GM23248 (cell line): ENCODE data around the gene PRR3. TPM values are rescaled to one million over a fixed set of nuclear protein-coding genes. Genes with fewer than 3 reads are reported as not detected.

Experiments used
- DNase-seq: peaks from one replicate; pipeline ENCODE4 v3.0.0-alpha.2; 2015
- H2AFZ ChIP-seq: fragments of 200-600 bp; sonication (generic); 2 replicates; pipeline ENCODE4 v1.6.1; 2016; ENCODE audit warnings: antibody characterized with exemption
- H3F3A ChIP-seq: fragments of 200-600 bp; sonication (generic); 2 replicates; pipeline ENCODE4 v1.6.1; 2016; ENCODE audit warnings: mild to moderate bottlenecking, antibody characterized with exemption, mixed run types; ENCODE audit not compliant: insufficient read depth
- H3K27ac ChIP-seq: fragments of 200-600 bp; sonication (generic); 2 replicates; pipeline ENCODE4 v1.5.1; 2016; ENCODE audit warnings: mild to moderate bottlenecking
- H3K27me3 ChIP-seq: fragments of 200-600 bp; sonication (generic); replicated peaks from 2 replicates; pipeline ENCODE4 v1.6.1; 2016; ENCODE audit warnings: mild to moderate bottlenecking; ENCODE audit not compliant: insufficient read depth
- H3K36me3 ChIP-seq: fragments of 200-600 bp; sonication (generic); 2 replicates; pipeline ENCODE4 v1.6.1; 2016; ENCODE audit warnings: low read depth, mild to moderate bottlenecking
- H3K4me1 ChIP-seq: fragments of 200-600 bp; sonication (generic); 2 replicates; pipeline ENCODE4 v1.6.1; 2016; ENCODE audit warnings: mild to moderate bottlenecking; ENCODE audit not compliant: insufficient read depth
- H3K4me2 ChIP-seq: fragments of 200-600 bp; sonication (generic); one replicate; pipeline ENCODE4 v1.6.1; 2016; ENCODE audit warnings: mild to moderate bottlenecking; ENCODE audit not compliant: unreplicated experiment
- H3K4me3 ChIP-seq: fragments of 200-600 bp; sonication (generic); 2 replicates; pipeline ENCODE4 v1.5.1; 2016; ENCODE audit warnings: mild to moderate bottlenecking
- H3K79me2 ChIP-seq: fragments of 200-600 bp; sonication (generic); 2 replicates; pipeline ENCODE4 v1.6.1; 2016; ENCODE audit warnings: mild to moderate bottlenecking; ENCODE audit not compliant: insufficient read depth
- H3K9ac ChIP-seq: fragments of 200-600 bp; sonication (generic); 2 replicates; pipeline ENCODE4 v1.6.1; 2016; ENCODE audit warnings: mild to moderate bottlenecking
- H3K9me2 ChIP-seq: fragments of 200-600 bp; sonication (generic); 2 replicates; pipeline ENCODE4 v1.6.1; 2016; ENCODE audit warnings: mixed run types, mild to moderate bottlenecking, moderate library complexity; ENCODE audit not compliant: insufficient read depth
- H3K9me3 ChIP-seq: fragments of 200-600 bp; sonication (generic); one replicate; pipeline ENCODE4 v1.6.1; 2017; ENCODE audit warnings: low read depth
- H4K20me1 ChIP-seq: fragments of 200-600 bp; sonication (generic); 2 replicates; pipeline ENCODE4 v1.6.0; 2016; ENCODE audit not compliant: insufficient read depth
- EZH2 ChIP-seq: fragments of 200-600 bp; sonication (generic); IDR thresholded peaks from 2 replicates; pipeline ENCODE4 v1.6.1; 2018; ENCODE audit warnings: antibody characterized with exemption, mild to moderate bottlenecking; ENCODE audit not compliant: insufficient read depth, poor library complexity, severe bottlenecking
- EZH2phosphoT487 ChIP-seq: fragments of 200-600 bp; sonication (generic); IDR thresholded peaks from 2 replicates; pipeline ENCODE4 v1.6.1; 2018; ENCODE audit warnings: antibody characterized with exemption, moderate library complexity, mild to moderate bottlenecking, low read depth; ENCODE audit not compliant: insufficient read depth
- WGBS, 2 experiments: methylation state at CpG; one replicate each; pipeline ENCODE4 v1.1.6; 2015 to 2017; ENCODE audit warnings: low lambda C conversion rate in 2 of 2, low coverage in 1 of 2; ENCODE audit errors: missing lambda C conversion rate in 2 of 2; 5-methylcytosine and 5-hydroxymethylcytosine counted together
- in situ Hi-C: fragments of 300-500 bp; cut with MboI; formaldehyde crosslinking; loops from 2 replicates; pipeline ENCODE4 v1.15.0; 2020
- polyA plus RNA-seq: library from polyadenylated mRNA; unstranded; fragments of >200 nt; fragmentation: Nextera tagmentation; extraction: Ambion mirVana; gene quantifications from 2 replicates; pipeline ENCODE4 v1.2.1, GENCODE V29; 2016
- total RNA-seq: library from RNA; depleted of rRNA; stranded (reverse); fragments of >200 nt; shearing (Covaris generic); gene quantifications from 2 replicates; pipeline ENCODE4 v1.2.3, GENCODE V29; 2014

Gene PRR3
- total and polyA plus RNA-seq, 2 experiments from 2014 or later: 6.5 to 7.1 TPM

GRCh38 chr6:30542404-30542725 lies 14.7 kb upstream of the PRR3 start:
- TF ChIP-seq EZH2phosphoT487 (no peak), EZH2 (no peak)
- H3K9me2 ChIP-seq: no peaks in the 10 kb centered on the region
- 12 to 14% methylated on average over 4 of the region's 4 CpGs for WGBS, 2 experiments
- H3K4me1 ChIP-seq: peaks cover 3% of the 10 kb centered on the region
- no peak for DNase-seq
- H3K4me3 ChIP-seq: no peak overlapping the region
- no peaks in the 10 kb centered on the region for H4K20me1 ChIP-seq
- in situ Hi-C loops: no loop called here
- no peak overlapping the region for H3K9ac ChIP-seq
- H3K27ac ChIP-seq: no peak overlapping the region
- no peak overlapping the region for H2AFZ ChIP-seq
- H3K79me2 ChIP-seq: no peaks in the 10 kb centered on the region
- H3K9me3 ChIP-seq: no peaks in the 10 kb centered on the region
- no peaks in the 10 kb centered on the region; the same call in 1 of the 2 replicates for H3K36me3 ChIP-seq
- no peak overlapping the region for H3K4me2 ChIP-seq
- no peaks in the 10 kb centered on the region for H3K27me3 ChIP-seq
- H3F3A ChIP-seq: peaks cover 20% of the 10 kb centered on the region

DNA sequence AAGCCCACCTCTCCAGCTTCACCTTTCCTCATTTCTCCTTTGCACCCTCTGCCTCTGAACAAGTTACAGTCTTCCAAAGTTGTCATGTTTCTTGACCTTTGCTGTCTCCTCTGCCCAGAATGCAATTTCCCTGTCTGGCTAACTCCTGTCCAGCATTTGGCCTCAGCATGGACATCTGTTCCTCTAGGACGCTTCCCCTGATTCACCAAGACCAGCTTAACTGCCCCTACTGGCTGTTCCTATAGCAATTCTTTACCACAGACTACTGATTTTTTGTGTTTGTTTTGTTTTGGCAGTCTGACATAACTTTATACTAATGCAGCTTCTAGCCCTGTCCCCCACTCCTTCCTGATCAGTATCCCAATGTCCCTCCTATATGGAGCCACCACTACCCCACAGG lies 14.2 kb upstream of the PRR3 start:
- Histone ChIP-seq H3K9me2 (no peaks in the 10 kb centered on the region), H3K9me3 (no peaks in the 10 kb centered on the region), H3K4me3 (no peak overlapping the region), H3K79me2 (no peaks in the 10 kb centered on the region), H3K4me1 (peaks cover 3% of the 10 kb centered on the region), H3K4me2 (no peak overlapping the region), H3K36me3 (no peaks in the 10 kb centered on the region; the same call in 1 of the 2 replicates), H3K27ac (no peak overlapping the region), H2AFZ (no peak overlapping the region), H4K20me1 (no peaks in the 10 kb centered on the region), H3K9ac (no peak overlapping the region), H3F3A (peaks cover 20% of the 10 kb centered on the region), H3K27me3 (no peaks in the 10 kb centered on the region)
- 97 to 100% methylated on average over 1 of the region's 1 CpG for WGBS, 2 experiments
- in situ Hi-C loops: no loop called here
- TF ChIP-seq EZH2 (no peak), EZH2phosphoT487 (no peak)
- peak; percentile 23 for DNase-seq

- peaks cover 20% of the 10 kb centered on the region for H3F3A ChIP-seq
- H3K4me3 ChIP-seq: no peak overlapping the region
- no peak overlapping the region for H3K27ac ChIP-seq
- no peak overlapping the region for H3K4me2 ChIP-seq
- H2AFZ ChIP-seq: no peak overlapping the region
- no peaks in the 10 kb centered on the region for H3K27me3 ChIP-seq
- H3K9me3 ChIP-seq: no peaks in the 10 kb centered on the region
- no peaks in the 10 kb centered on the region for H3K9me2 ChIP-seq
- TF ChIP-seq EZH2phosphoT487 (no peak), EZH2 (no peak)
- no peak overlapping the region for H3K9ac ChIP-seq
- DNase-seq: no peak
- H4K20me1 ChIP-seq: no peaks in the 10 kb centered on the region
- H3K36me3 ChIP-seq: no peaks in the 10 kb centered on the region; the same call in 1 of the 2 replicates
- WGBS, 2 experiments: 79 to 83% methylated on average over 3 of the region's 3 CpGs
- in situ Hi-C loops: no loop called here
- H3K79me2 ChIP-seq: no peaks in the 10 kb centered on the region
- H3K4me1 ChIP-seq: peaks cover 3% of the 10 kb centered on the region
Observed at GRCh38 chr6:30543821-30544220, 13.3 kb upstream of the PRR3 start.

GRCh38 chr6:30544666-30545272 lies 12.3 kb upstream of the PRR3 start:
- Histone ChIP-seq H3F3A (peaks cover 20% of the 10 kb centered on the region), H3K4me3 (no peak overlapping the region), H3K4me2 (no peak overlapping the region), H3K4me1 (peaks cover 3% of the 10 kb centered on the region), H3K27me3 (no peaks in the 10 kb centered on the region), H3K9ac (no peak overlapping the region), H3K36me3 (no peaks in the 10 kb centered on the region; the same call in 1 of the 2 replicates), H3K27ac (no peak overlapping the region), H3K9me2 (no peaks in the 10 kb centered on the region), H3K9me3 (no peaks in the 10 kb centered on the region), H3K79me2 (no peaks in the 10 kb centered on the region), H2AFZ (no peak overlapping the region), H4K20me1 (no peaks in the 10 kb centered on the region)
- 24 to 25% methylated on average over 6 of the region's 6 CpGs for WGBS, 2 experiments
- in situ Hi-C loops: no loop called here
- peak; percentile 88 for DNase-seq
- TF ChIP-seq EZH2: no peak
- TF ChIP-seq EZH2phosphoT487: no peak
